ENCODE data around the gene TPSD1.

GRCh38 chr16:1217526-1217925 lies 38.3 kb upstream of the TPSD1 start:
- TF ChIP-seq CTCF (IDR thresholded peaks at IDR 0.05; ENCODE audit: low read depth, low read length, poor library complexity, severe bottlenecking), result no peak
- no peak for TF ChIP-seq EZH2phosphoT487 (IDR thresholded peaks at IDR 0.05; ENCODE audit: borderline replicate concordance, low read length)

Data from DOHH2 (cell line).